DOHH2 (cell line): ENCODE results near the gene TRIM66.

Experiments used
- H3F3A ChIP-seq: fragments of 200-600 bp; sonication (generic), shearing (Covaris generic); 2 replicates; pipeline ENCODE4 v1.6.0; 2016; ENCODE audit warnings: antibody characterized with exemption, mild to moderate bottlenecking; ENCODE audit not compliant: control insufficient read depth, insufficient read depth
- H3K27ac ChIP-seq: fragments of 200-600 bp; sonication (generic); 2 replicates; pipeline ENCODE4 v1.5.1; 2014; ENCODE audit warnings: low read depth, mild to moderate bottlenecking, low read length, moderate library complexity
- H3K27me3 ChIP-seq: fragments of 200-600 bp; sonication (generic); 2 replicates; pipeline ENCODE4 v1.6.1; 2014; ENCODE audit warnings: mild to moderate bottlenecking, low read length, mixed read lengths; ENCODE audit not compliant: control insufficient read depth
- H3K36me3 ChIP-seq: fragments of 200-600 bp; sonication (generic); 2 replicates; pipeline ENCODE4 v1.6.1; 2014; ENCODE audit warnings: mild to moderate bottlenecking, low read length, moderate library complexity, mixed read lengths; ENCODE audit not compliant: control insufficient read depth
- H3K4me1 ChIP-seq: fragments of 200-600 bp; sonication (generic); 2 replicates; pipeline ENCODE4 v1.6.1; 2014; ENCODE audit warnings: mild to moderate bottlenecking, low read length, mixed read lengths; ENCODE audit not compliant: control insufficient read depth
- H3K4me2 ChIP-seq: fragments of 200-600 bp; sonication (generic); 2 replicates; pipeline ENCODE4 v1.6.0; 2014; ENCODE audit warnings: mild to moderate bottlenecking, low read length, moderate library complexity
- H3K4me3 ChIP-seq: fragments of 200-600 bp; sonication (generic); 2 replicates; pipeline ENCODE4 v1.5.1; 2014; ENCODE audit warnings: mild to moderate bottlenecking, low read length, mixed read lengths
- H3K79me2 ChIP-seq: fragments of 200-600 bp; sonication (generic); 2 replicates; pipeline ENCODE4 v1.6.1; 2014; ENCODE audit warnings: mild to moderate bottlenecking, low read length, mixed read lengths; ENCODE audit not compliant: control insufficient read depth
- H3K9me2 ChIP-seq: fragments of 200-600 bp; sonication (generic); replicated peaks from 2 replicates; pipeline ENCODE4 v1.6.1; 2014; ENCODE audit warnings: mild to moderate bottlenecking, low read length, mixed read lengths; ENCODE audit not compliant: control insufficient read depth
- H3K9me3 ChIP-seq: fragments of 200-600 bp; sonication (generic); 2 replicates; pipeline ENCODE4 v1.6.1; 2014; ENCODE audit warnings: antibody characterized with exemption, low read length, mixed read lengths; ENCODE audit not compliant: control insufficient read depth, insufficient read depth
- H4K20me1 ChIP-seq: fragments of 200-600 bp; sonication (generic); 2 replicates; pipeline ENCODE4 v1.6.0; 2014; ENCODE audit warnings: low read depth, mild to moderate bottlenecking, antibody characterized with exemption, low read length, moderate library complexity; ENCODE audit not compliant: control insufficient read depth, insufficient read depth
- CTCF ChIP-seq: fragments of 200-600 bp; sonication (generic); IDR thresholded peaks from one replicate; pipeline ENCODE4 v1.5.1; 2014; ENCODE audit warnings: antibody characterized with exemption, mild to moderate bottlenecking, low read depth, low read length; ENCODE audit not compliant: poor library complexity, severe bottlenecking
- EZH2phosphoT487 ChIP-seq: fragments of 200-600 bp; sonication (generic); IDR thresholded peaks from 2 replicates; pipeline ENCODE4 v1.6.1; 2017; ENCODE audit warnings: borderline replicate concordance, mild to moderate bottlenecking, antibody characterized with exemption, low read length, moderate library complexity, mixed read lengths

The TRIM66 gene

GRCh38 chr11:8717544-8717875 is 35.0 kb upstream of the TRIM66 start:
- Histone ChIP-seq H3K4me3 (no peak overlapping the region), H3K27ac (no peak overlapping the region), H3K4me2 (no peak overlapping the region; the same call in 1 of the 2 replicates)

GRCh38 chr11:8715501-8715900 is 33.0 kb upstream of the TRIM66 start:
- Histone ChIP-seq H3K4me1 (peaks cover 11% of the 10 kb centered on the region), H3K4me2 (no peak overlapping the region), H3K36me3 (no peaks in the 10 kb centered on the region), H3K9me2 (no peaks in the 10 kb centered on the region), H4K20me1 (no peaks in the 10 kb centered on the region), H3K9me3 (no peaks in the 10 kb centered on the region), H3K4me3 (no peak overlapping the region), H3F3A (no peaks in the 10 kb centered on the region), H3K27me3 (peaks cover 11% of the 10 kb centered on the region; the same call in 1 of the 2 replicates), H3K79me2 (no peaks in the 10 kb centered on the region), H3K27ac (no peak overlapping the region)
- TF ChIP-seq EZH2phosphoT487 (no peak), CTCF (no peak)

More at GRCh38 chr11:8717544-8717875, 35.0 kb upstream of the TRIM66 start:
- peaks cover 13% of the 10 kb centered on the region; the same call in 1 of the 2 replicates for H3K27me3 ChIP-seq
- H3K4me1 ChIP-seq = peaks cover 11% of the 10 kb centered on the region
- H3K36me3 ChIP-seq = no peaks in the 10 kb centered on the region
- no peaks in the 10 kb centered on the region for H3K9me3 ChIP-seq
- H3K9me2 ChIP-seq = no peaks in the 10 kb centered on the region
- no peaks in the 10 kb centered on the region for H3F3A ChIP-seq
- H3K79me2 ChIP-seq = no peaks in the 10 kb centered on the region
- no peaks in the 10 kb centered on the region for H4K20me1 ChIP-seq
- TF ChIP-seq EZH2phosphoT487 (no peak), CTCF (no peak)

GRCh38 chr11:8714622-8715225 is 32.3 kb upstream of the TRIM66 start:
- Histone ChIP-seq H3K4me3 (no peak overlapping the region), H3K9me2 (no peaks in the 10 kb centered on the region), H3K27me3 (peaks cover 6% of the 10 kb centered on the region; the same call in 1 of the 2 replicates), H3K36me3 (no peaks in the 10 kb centered on the region), H3K4me1 (peaks cover 11% of the 10 kb centered on the region), H3K4me2 (no peak overlapping the region), H3K79me2 (no peaks in the 10 kb centered on the region), H4K20me1 (no peaks in the 10 kb centered on the region), H3F3A (no peaks in the 10 kb centered on the region), H3K9me3 (no peaks in the 10 kb centered on the region), H3K27ac (no peak overlapping the region)
- no peak for TF ChIP-seq EZH2phosphoT487
- TF ChIP-seq CTCF = no peak
